Suppressor macrophage treated with lipopolysaccharide for 4 hours (primary cell): ENCODE measurements around the gene ZNF749.
A peak's percentile ranks its signal among the peaks of the same experiment; 100 is the strongest.

ENCODE experiments used
- DNase-seq: peaks from one replicate; pipeline ENCODE4 v3.0.0-alpha.2; 2020

ZNF749 gene

GRCh38 chr19:57435062-57435978, at the start of gene ZNF749:
TSS of gene ZNF749 (plus strand) at chr19:57435325. CDS start at chr19:57435579, 254 bp downstream.
- DNase-seq, result peak; percentile 98

DNA sequence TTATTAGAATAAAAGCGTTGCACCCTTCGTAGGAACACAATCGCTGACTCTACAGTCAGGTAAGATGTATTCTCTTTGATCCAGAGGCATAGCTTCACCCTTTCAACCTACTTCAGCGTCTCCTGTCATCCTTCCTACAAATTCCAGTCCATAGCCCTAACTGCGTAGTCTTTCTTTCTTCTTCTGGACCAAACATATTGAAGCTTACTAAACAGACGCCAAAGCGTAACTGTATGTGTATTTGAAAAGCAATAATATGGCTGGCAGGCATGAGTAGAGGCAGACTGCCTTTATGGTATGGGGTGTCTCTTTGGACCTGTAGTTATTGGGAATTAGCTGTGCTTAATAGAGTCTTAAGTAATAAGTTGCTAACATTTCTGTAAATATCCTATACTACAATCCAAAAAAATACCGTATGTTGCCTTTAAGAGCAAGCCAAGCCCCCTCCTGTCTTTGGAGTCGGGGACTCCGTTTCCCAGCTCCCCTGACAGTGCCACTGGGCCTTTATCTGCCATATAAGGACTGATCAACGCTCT, 45.9 kb upstream of the ZNF749 start:
- no peak for DNase-seq

DNA sequence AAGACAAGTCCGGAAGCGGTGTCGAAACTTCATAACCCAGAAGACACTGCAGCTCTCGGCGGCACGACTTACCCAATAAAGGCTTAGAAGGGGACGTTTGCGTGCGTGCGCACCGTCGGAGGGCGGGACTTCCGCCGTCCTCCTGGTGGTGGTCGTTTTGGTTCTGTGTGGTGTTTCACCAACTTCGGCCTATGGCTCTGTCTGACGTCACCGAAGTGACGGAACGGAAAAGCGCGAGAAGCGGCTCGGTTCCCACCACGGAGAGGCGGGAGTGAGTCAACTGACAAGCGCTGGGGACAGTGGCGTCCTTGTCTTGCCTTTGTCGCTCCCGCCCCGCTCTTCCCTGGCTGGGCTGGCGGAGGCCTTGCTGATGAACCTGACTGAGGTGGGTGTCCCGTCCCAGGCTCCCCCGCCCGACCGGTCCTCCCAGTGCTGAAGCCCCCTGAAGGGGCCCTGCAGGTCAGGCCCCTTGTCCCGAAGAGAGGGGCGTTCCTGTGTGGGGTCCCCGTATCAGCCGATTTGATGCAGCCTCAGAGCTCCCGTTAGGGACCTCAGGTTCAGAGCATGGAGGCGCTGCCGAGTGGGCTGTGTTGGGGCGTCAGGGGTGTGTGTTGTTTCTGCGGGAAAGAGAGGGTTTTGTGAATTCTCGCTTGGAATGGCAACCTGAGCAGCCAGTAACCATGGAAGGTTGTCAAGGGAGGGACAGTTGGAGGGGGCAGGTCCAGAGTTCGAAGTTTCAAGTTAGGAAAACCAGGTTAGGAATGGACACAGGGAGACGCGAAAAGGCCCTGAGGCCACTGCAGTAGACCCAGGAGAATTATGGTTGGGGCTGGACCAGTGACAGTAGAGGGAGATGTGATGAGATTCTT, 45.2 kb upstream of the ZNF749 start, which contains the start of gene ZNF548:
Gene ZNF548 (plus strand): TSS at position 125 of the 869 bp plus-strand sequence. CDS start 246 bp downstream, at position 371.
- DNase-seq, result peak; percentile 97

- no peak for DNase-seq
Measured at GRCh38 chr19:57395710-57396109, 39.4 kb upstream of the ZNF749 start.

DNA sequence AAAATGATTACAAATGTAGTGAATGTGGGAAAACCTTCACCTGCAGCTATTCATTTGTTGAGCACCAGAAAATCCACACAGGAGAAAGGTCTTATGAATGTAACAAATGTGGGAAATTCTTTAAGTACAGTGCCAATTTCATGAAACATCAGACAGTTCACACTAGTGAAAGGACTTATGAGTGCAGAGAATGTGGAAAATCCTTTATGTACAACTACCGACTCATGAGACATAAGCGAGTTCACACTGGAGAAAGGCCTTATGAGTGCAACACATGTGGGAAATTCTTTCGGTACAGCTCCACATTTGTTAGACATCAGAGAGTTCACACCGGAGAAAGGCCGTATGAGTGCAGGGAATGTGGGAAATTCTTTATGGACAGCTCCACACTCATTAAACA, 36.3 kb upstream of the ZNF749 start:
- DNase-seq, result no peak

- DNase-seq, result no peak
Measured at GRCh38 chr19:57403737-57404563, 31.2 kb upstream of the ZNF749 start.

- peak; percentile 44 for DNase-seq
Measured at GRCh38 chr19:57406516-57407123, 28.5 kb upstream of the ZNF749 start.

GRCh38 chr19:57410877-57411671, 24.1 kb upstream of the ZNF749 start, which contains the start of gene ZNF17:
TSS of gene ZNF17 (plus strand) at chr19:57411161. CDS start at chr19:57413616, 2,455 bp downstream.
- DNase-seq, result peak; percentile 95

GRCh38 chr19:57419439-57419838, 15.7 kb upstream of the ZNF749 start:
- no peak for DNase-seq

DNA sequence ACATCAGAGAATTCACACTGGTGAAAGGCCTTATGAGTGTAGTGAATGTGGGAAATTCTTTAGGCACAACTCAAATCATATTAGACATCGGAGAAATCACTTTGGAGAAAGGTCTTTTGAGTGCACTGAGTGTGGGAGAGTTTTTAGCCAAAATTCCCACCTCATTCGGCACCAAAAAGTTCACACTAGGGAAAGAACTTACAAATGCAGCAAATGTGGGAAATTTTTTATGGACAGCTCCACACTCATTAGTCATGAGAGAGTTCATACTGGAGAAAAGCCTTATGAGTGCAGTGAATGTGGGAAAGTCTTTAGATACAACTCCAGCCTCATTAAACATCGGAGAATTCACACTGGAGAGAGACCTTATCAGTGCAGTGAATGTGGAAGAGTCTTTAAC, 14.1 kb upstream of the ZNF749 start:
- no peak for DNase-seq

DNA sequence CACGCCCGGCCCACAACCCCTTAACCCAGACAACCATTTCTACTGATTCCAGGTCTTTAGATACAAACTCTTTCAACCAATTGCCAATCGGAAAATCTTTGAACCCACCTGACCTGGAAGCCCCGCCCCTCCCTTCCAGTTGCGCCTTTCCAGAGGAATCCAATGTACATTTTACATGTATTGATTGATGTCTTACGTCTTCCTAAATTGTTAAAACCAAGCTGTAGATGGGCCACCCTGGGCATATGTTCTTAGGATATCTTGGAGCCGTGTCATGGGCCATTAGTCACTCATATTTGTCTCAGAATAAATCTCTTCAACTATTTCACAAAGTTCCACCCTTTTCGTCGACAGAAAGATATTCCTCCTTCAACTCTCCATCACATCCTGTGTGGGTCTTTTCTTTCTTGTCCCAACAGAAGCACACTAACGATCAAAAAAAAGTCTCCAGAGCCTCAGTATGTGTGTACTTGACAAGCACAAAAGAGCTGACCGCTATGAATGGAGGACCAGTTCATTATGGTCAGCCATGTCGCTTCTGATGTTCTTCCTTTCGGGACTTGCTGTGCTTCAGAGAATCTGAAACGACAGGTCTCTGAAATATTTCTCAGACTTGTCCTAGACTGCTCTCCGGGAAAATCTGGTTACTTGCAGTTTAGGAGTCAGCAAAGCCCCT, 601 bp upstream of the ZNF749 start:
- no peak for DNase-seq

- DNase-seq, result no peak
Measured at GRCh38 chr19:57436417-57436816, 1.3 kb downstream of the ZNF749 start.

DNA sequence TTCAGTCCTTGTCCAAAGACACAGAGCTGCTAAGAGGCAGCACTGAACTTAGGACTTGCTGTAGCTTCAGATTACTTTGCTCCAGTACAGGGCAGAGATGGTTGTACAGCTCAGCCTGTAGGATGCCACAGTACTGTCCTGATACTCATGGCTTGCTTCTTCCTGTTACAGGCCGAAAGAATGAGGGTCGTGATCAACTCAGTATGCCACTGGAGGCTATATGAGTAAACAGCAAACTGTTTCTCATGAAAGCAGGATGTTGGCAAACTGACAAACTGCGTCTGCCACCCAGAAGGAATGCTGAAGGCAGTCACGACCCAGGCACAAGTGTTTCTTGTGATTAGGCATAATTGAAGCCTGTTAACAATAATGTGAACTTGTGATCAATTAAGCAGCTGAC, 2.8 kb downstream of the ZNF749 start:
- no peak for DNase-seq

- DNase-seq, result no peak
Measured at GRCh38 chr19:57438925-57439324, 3.8 kb downstream of the ZNF749 start.

- DNase-seq, result no peak
Measured at GRCh38 chr19:57441979-57442752, 7.0 kb downstream of the ZNF749 start.

DNA sequence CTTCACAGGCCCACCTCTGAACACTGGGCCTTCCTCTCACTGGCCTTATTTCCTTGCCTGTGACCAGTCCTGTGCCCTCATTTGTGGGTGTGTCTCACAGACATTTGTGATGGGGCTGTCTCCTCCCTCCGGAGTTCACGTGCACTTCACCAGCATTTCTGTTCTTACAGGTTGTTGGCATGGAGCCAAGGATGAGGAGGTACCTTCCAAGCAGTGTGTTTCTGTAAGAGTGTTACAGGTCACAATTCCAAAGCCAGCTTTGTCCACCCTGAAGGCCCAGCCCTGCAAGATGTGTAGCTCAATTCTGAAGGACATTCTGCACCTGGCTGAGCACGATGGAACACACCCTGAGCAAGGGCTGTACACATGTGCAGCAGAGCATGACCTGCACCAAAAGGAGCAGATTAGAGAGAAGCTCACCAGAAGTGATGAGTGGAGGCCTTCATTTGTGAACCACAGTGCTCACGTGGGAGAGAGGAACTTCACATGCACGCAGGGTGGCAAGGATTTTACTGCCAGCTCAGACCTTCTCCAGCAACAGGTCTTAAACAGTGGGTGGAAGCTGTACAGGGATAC, 8.1 kb downstream of the ZNF749 start:
- DNase-seq, result no peak

DNA sequence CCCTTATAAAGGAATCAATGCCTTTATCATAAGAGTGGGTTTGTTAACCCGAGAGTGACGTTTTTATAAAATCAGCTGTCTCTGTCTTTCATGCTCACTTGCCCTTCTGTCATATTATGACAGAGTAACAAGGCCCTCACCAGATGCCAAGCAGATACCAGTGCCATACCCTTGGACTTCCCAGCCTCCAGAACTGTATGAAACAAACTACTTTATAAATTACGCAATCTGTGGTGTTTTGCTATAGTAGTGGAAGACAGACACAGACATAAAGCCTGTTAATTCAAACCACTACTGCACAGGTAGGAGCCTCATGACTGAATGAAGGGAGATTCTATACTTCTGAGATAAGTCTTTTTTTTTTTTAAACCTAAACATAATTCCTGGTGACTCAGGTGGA, 17.2 kb downstream of the ZNF749 start:
- no peak for DNase-seq

GRCh38 chr19:57465680-57466381, 30.7 kb downstream of the ZNF749 start:
- DNase-seq, result peak; percentile 29
